Hepatocyte (in vitro differentiated cells): Measurements from ENCODE around the gene YWHAG.

Source experiments
- EZH2 ChIP-seq: fragments of 200-600 bp; sonication (generic); IDR thresholded peaks from 2 replicates; pipeline ENCODE4 v1.6.1; 2016; ENCODE audit warnings: antibody characterized with exemption, mild to moderate bottlenecking, borderline replicate concordance
- TF ChIP-seq, protein P1 (sequence below): fragments of 200-600 bp; sonication (generic); IDR thresholded peaks from 2 replicates; pipeline ENCODE4 v1.5.1; 2016; ENCODE audit warnings: antibody characterized with exemption, mild to moderate bottlenecking; ENCODE audit not compliant: poor library complexity

DNA sequence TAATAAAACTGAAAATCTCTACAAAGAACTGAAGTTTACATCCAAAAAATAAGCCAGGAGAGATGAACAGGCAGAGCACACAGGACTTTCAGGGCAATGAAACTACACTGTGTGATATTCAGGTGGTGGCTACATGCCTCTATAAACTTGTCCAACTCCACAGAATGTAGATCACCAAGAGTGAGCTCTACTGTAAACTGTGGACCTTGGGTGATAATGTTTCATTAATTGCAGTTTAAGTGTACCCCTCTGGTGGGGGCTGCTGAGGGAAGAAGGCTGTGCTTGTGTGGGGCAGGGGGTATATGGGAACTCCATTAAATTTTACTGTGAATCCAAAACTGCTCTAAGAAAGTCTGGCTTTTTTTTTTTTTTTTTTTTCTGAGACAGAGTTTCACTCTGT lies 22.7 kb downstream of the YWHAG start:
- TF ChIP-seq EZH2, result no peak
- TF ChIP-seq, protein P1, sequence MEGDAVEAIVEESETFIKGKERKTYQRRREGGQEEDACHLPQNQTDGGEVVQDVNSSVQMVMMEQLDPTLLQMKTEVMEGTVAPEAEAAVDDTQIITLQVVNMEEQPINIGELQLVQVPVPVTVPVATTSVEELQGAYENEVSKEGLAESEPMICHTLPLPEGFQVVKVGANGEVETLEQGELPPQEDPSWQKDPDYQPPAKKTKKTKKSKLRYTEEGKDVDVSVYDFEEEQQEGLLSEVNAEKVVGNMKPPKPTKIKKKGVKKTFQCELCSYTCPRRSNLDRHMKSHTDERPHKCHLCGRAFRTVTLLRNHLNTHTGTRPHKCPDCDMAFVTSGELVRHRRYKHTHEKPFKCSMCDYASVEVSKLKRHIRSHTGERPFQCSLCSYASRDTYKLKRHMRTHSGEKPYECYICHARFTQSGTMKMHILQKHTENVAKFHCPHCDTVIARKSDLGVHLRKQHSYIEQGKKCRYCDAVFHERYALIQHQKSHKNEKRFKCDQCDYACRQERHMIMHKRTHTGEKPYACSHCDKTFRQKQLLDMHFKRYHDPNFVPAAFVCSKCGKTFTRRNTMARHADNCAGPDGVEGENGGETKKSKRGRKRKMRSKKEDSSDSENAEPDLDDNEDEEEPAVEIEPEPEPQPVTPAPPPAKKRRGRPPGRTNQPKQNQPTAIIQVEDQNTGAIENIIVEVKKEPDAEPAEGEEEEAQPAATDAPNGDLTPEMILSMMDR, result no peak
